ENCODE measurements around the gene UTP20.
"Not testable (repeated sequence)": the region's sequence is repeated elsewhere in the genome, so short reads cannot be mapped to it uniquely, and the experiment has no call there.

Gene UTP20

GRCh38 chr12:101325590-101325989, 45.7 kb downstream of the UTP20 start:
- FAIRE-seq: no peak
- no peak for DNase-seq (ENCODE audit: insufficient read length, low spot score)

GRCh38 chr12:101327051-101327450, 47.1 kb downstream of the UTP20 start:
- no peak for FAIRE-seq

DNA sequence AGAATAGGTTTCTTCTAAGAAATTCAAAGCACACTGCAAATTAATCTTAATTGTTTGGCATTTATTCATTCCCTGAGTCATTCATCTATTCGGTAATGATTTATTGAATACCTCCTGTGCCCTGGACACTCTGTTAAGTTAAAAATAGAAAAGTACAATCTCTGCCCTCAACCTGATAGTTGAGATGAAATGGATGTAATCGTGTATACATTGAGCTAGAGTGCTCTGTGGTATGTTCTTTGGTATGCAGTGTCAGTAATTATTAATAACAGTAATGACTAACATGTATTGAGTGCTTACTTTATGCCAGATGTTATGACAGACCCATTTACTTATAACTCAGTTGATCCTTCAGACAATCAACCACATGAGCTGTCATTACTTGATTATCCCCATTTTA, 47.6 kb downstream of the UTP20 start:
- FAIRE-seq (no peak), DNase-seq (ENCODE audit: insufficient read length, low spot score) (no peak)

More at GRCh38 chr12:101327051-101327450, 47.1 kb downstream of the UTP20 start:
- DNase-seq (ENCODE audit: insufficient read length, low spot score): no peak

GRCh38 chr12:101328917-101329316, 49.0 kb downstream of the UTP20 start:
- FAIRE-seq (no peak), DNase-seq (ENCODE audit: insufficient read length, low spot score) (no peak)

GRCh38 chr12:101330631-101331030, 50.7 kb downstream of the UTP20 start:
- FAIRE-seq (no peak), DNase-seq (ENCODE audit: insufficient read length, low spot score) (no peak)

DNA sequence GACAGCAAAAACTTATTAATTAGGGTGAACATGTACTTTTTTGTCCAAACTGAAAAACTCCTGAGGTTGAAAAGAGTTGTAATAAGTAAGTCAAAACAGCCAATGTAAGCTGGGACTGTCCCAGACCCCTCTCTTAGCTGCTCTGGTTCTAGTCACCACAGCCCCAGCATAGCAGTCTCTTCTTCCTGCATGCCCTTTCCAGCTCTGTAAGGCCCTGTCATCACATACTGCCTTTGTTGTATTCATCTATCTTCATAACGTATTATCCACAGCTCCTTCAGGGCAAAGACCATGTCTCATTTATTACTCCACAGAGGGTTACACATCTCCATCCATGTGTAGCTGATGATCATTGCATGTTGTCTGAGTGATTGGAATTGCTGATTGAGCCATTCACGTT, 56.5 kb downstream of the UTP20 start:
- no peak for FAIRE-seq

GRCh38 chr12:101338087-101338486, 58.2 kb downstream of the UTP20 start:
- no peak for FAIRE-seq

More for the DNA sequence above, 56.5 kb downstream of the UTP20 start:
- no peak for DNase-seq (ENCODE audit: insufficient read length, low spot score)

GRCh38 chr12:101343893-101344292, 64.0 kb downstream of the UTP20 start:
- DNase-seq (ENCODE audit: insufficient read length, low spot score) (no peak), FAIRE-seq (no peak)

More at GRCh38 chr12:101338087-101338486, 58.2 kb downstream of the UTP20 start:
- DNase-seq (ENCODE audit: insufficient read length, low spot score): no peak

- FAIRE-seq (no peak), DNase-seq (ENCODE audit: insufficient read length, low spot score) (no peak)
These were observed 71.8 kb downstream of the UTP20 start for GRCh38 chr12:101351682-101352081.

- no peak for DNase-seq (ENCODE audit: insufficient read length, low spot score)
- no peak for FAIRE-seq
These were observed 76.9 kb downstream of the UTP20 start for GRCh38 chr12:101356794-101357193.

DNA sequence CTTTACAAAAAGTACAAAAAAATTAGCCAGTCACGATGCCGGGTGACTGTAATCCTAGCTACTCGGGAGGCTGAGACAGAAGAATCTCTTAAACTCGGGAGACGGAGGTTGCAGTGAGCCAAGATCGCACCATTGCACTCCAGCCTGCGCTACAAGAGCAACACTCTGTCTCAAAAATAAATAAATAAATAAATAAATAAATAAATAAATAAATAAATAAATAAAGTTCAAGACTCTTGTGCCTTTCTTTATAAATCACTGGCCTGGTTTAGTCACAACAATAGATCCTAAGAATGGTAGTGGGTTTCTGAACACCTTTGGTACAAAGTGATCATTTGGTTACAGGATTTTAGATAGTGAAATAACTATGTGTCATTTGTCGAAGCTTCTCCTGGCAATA, 81.5 kb downstream of the UTP20 start:
- DNase-seq (ENCODE audit: insufficient read length, low spot score): no peak
- FAIRE-seq: no peak

GRCh38 chr12:101368016-101368415, 88.1 kb downstream of the UTP20 start:
- FAIRE-seq: no peak

DNA sequence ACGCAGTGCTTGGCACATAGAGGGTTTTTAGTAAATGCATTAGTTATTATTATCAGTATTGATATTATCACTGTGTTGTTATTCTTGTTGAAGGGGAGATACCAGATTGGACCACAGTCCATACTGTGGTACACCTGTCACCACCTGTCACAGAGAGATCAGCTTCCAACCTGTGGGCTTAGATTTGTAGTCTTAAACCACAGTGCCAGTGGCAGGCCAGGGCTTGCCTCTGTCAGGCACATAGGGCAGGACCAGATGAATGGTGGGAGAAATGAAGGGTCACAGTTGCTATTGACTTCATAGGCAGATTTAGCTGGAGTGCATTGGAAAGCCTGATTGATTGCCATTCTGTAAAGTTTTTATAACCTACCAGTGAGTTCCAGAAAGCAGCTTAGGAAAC, 92.5 kb downstream of the UTP20 start:
- FAIRE-seq (no peak), DNase-seq (ENCODE audit: insufficient read length, low spot score) (no peak)

More at GRCh38 chr12:101368016-101368415, 88.1 kb downstream of the UTP20 start:
- DNase-seq (ENCODE audit: insufficient read length, low spot score): no peak

GRCh38 chr12:101375573-101375972, 95.7 kb downstream of the UTP20 start:
- DNase-seq (ENCODE audit: insufficient read length, low spot score) (no peak), FAIRE-seq (no peak)

DNA sequence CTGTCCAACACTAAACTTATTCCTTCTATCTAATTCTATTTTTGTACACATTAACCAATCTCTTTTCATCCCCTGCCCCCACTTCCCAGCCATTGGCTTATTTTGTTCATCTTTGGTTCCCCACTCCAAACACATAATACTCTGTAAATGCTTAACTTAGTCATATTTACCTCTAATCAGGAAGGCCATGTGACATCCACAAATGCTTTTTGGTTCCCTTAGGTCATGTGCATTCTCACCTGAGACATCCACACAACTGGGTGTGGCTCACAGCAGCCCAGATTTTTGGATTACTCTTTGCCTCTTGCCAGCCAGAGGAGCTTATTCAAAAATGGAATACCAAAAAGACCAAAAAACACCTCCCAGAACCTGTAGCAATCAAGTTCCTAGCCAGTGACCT, 99.2 kb downstream of the UTP20 start:
- DNase-seq (ENCODE audit: insufficient read length, low spot score) (no peak), FAIRE-seq (no peak)

GRCh38 chr12:101391181-101391580, 111.3 kb downstream of the UTP20 start:
- not testable (repeated sequence) for DNase-seq (ENCODE audit: insufficient read length, low spot score)

GRCh38 chr12:101407049-101407435, 127.1 kb downstream of the UTP20 start:
- peak; percentile 8 for FAIRE-seq
- DNase-seq (ENCODE audit: insufficient read length, low spot score): no peak

More at GRCh38 chr12:101391181-101391580, 111.3 kb downstream of the UTP20 start:
- FAIRE-seq: not testable (repeated sequence)

DNA sequence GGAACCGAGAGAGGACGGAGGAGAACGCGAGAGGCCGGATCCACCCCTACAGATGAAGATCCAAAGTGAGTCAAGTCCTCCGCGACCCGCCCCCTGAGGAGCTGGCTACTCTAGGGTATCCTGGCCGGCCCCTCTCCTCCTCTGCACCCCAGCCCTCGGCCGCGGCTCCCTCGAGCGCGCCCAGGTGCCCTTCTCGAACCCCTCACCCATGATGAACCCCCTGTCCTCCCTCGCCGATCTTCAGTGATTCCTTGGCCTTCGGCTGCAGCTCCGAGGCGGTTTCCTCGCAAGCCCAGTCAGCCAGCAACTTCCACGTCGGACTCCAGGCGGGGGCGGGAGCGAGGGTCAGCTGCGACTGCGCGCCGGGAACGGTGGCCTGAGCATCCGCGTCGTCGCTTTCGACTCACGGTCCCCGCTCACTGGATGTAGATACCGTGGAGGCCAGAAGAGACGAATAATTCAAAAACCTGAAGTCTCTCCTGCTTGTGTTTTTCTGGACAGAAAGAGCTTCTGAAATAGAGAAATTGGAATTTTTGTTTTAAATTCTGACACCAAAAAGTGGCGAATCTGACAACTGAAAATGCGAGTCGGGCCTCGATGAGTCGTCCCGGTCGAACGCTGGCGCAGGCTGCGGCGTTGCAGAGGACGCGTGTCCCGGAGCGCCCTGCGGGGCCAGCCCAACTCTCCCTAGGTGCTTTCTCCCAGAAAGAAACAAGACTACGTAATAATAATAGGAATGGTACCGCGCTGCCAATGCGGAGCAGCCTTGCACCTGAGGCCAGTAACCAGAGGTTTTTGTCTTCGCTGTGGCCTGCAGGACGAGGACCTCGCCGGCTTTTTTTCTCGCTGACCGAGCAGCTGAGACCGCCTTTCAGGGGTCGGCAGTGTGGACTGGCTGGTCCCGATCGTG, 127.8 kb downstream of the UTP20 start, which contains the start of gene ARL1:
Gene ARL1 (minus strand): TSS at position 337 of the 910 bp plus-strand sequence. CDS start 127 bp downstream, at position 210.
- FAIRE-seq: peak; percentile 73
- DNase-seq (ENCODE audit: insufficient read length, low spot score): peak; percentile 58

GRCh38 chr12:101410169-101410568, 130.3 kb downstream of the UTP20 start:
- not testable (repeated sequence) for FAIRE-seq; DNase-seq (ENCODE audit: insufficient read length, low spot score)

DNA sequence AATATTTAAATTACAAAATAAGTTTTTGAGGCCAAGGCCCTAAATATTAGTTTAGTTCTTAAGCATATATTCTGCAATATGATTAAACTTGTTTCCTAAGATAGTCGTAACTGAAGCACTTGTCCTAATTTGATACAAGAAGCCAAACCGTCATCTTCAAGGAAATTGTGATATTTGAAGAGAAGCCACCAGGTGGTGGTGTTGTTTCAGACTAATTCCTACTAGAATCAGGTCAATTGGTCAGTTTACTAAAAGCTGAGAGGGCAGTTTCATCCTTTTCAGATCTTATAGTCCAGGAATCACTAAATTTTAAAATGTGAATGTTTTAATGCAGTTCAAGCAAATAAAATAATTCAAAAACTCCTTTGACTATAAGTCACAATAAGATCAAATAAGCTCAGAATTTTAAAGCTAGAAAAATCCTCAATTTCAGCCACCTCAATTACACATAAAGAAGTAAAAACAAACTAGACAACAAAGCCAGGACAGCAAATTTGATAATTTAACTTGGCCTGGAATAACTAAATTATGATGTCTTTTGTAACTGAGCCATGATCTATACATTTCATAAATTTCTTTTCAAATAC, 134.7 kb downstream of the UTP20 start:
- FAIRE-seq (peak; percentile 64), DNase-seq (ENCODE audit: insufficient read length, low spot score) (peak; percentile 18)

GRCh38 chr12:101415228-101415627, 135.3 kb downstream of the UTP20 start:
- no peak for FAIRE-seq

DNA sequence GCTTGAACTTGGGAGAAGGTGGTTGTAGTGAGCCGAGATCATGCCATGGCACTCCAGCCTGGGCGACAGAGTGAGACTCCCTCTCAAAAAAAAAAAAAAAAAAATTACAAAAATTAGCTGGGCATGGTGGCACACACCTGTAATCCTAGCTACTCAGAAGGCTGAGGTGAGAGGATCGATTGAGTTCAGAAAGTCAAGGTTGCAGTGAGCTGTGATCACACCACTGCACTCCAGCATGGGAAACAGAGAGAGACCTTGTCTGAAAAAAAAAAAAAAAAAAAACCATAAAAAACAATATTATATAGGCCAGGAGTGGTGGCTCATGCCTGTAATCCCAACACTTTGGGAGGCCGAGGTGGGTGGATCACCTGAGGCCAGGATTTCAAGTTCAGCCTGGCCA, 142.2 kb downstream of the UTP20 start:
- FAIRE-seq; DNase-seq (ENCODE audit: insufficient read length, low spot score): not testable (repeated sequence)

More at GRCh38 chr12:101415228-101415627, 135.3 kb downstream of the UTP20 start:
- DNase-seq (ENCODE audit: insufficient read length, low spot score): no peak
